CD4-positive, alpha-beta T cell treated with Interleukin-21 for 1 hour (primary cell): ENCODE data around the gene DHDH.

Experiments
- DNase-seq: peaks from one replicate; pipeline ENCODE4 v3.0.0-alpha.2; 2020

DHDH gene

DNA sequence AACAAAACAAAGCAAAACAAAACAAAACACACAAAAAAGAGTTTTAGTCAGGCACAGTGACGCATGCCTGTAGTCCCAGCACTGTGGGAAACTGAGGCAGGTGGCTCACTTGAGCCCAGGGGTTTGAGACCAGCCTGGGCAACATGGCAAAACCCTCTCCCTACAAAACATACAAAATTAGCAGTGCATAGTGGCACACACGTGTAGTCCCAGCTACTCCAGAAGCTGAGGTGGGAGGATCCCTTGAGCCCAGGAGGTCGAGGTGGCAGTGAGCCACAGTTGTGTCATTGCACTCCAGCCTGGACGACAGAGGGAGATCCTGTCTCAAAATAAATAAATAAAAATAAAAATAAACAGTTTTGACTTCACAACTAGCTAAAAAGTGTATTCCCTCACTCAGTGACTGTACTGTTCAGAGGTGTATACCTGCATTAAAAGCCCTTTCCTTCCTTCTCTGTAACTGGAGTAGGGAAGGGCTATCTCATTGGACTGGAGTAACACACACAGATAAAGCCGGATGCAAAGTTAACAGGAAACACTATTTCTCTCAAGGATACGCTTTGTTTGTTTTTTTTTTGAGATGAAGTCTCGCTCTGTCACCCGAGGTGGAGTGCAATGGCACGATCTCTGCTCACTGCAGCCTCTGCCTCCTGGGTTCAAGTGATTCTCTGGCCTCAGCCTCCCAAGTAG lies 17.5 kb downstream of the DHDH start:
- DNase-seq, result no peak

DNA sequence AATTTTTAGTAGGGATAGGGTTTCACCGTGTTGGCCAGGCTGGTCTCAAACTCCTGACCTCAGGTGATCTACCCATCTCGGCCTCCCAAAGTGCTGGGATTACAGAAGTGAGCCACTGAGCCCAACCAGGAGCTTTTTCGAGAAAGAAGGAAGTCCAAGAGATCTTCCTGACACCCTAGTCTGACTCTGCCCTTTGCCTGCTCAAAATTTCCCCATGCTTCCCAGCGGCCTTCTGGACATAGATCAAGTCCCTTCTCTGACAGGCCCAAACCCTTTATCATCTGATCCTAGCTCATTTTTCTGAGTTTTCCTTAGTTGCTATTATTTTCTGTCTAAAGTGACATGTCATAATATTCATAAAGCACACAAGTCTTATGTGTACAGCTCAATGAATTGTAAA lies 19.6 kb downstream of the DHDH start:
- no peak for DNase-seq

DNA sequence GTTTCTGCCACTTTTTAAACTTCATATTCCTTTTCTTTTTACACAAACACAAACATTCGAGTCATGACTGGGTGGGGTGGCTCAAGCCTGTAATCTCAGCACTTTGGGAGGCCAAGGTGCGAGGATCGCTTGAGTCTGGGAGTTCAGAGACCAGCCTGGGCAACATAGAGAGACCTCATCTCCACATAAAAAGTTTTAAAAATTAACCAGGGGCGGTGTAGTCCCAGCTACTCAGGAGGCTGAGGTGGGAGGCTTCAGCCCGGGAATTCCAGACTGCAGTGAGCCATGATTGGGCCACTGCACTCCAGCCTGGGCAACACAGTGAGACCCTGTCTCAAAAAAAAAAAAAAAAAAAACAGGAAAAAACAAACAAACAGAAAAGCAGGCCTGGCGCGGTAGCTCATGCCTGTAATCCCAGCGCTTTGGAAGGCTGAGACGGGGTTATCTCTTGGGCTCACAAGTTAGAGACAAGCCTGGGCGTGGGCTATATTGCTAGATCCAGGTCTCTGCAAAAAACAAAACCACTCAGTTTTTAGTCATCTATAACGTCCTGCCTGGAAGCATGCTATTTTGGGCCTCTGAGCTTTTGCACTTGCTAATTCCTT lies 20.6 kb downstream of the DHDH start:
- DNase-seq, result no peak

DNA sequence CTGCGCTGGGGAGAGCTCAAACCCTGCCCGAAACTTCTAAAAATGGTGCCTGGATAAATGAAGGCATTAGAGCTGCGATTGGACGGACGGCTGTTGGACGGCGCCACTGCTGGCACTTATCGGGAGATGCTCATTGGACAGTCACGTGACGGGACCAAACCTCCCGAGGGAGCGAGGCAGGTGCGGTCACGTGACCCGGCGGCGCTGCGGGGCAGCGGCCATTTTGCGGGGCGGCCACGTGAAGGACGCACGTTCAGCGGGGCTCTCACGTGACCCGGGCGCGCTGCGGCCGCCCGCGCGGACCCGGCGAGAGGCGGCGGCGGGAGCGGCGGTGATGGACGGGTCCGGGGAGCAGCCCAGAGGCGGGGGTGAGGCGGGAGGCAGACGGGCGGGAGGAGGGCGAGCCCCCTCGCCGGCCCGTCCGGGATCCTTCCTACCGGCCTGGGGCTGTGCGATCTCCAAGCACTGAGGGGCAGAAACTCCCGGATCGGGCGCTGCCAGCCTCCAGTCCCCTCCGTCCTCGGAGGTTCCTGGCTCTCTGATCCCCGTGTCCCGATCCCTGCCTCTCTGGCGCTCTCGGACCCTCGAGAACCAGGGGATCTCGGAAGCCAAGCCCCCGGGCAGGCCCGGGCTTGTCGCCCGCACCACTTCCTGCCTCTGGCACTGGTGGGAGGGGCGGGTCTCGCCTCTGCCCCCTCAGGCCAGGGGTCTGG lies 21.3 kb downstream of the DHDH start, which contains the start of gene BAX:
Gene BAX, plus strand, starts transcription at position 281 of the 713 bp plus-strand sequence. Its CDS starts 54 bp downstream, at position 335.
- peak; percentile 88 for DNase-seq

DNA sequence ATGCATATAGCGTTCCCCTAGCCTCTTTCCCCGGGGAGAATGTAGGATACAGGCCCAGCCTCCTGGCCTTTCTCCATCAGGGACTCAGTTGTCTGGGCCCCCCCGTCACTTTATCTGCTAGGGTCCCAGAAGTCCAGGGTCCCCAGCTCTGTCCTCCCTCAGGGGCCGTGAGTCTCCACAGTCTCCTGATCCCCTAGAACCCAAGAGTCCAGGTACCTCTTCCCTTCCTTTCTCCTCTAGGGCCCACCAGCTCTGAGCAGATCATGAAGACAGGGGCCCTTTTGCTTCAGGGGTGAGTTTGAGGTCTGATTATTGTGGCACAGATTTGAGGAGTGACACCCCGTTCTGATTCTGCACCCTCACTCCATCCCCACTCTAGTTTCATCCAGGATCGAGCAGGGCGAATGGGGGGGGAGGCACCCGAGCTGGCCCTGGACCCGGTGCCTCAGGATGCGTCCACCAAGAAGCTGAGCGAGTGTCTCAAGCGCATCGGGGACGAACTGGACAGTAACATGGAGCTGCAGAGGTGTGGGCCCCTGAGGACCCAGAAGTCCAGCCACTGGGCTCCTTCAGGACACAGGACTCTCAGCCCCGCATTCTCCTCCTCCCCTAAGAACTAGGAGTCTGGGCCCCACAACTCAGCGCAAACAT lies 21.9 kb downstream of the DHDH start:
- no peak for DNase-seq

DNA sequence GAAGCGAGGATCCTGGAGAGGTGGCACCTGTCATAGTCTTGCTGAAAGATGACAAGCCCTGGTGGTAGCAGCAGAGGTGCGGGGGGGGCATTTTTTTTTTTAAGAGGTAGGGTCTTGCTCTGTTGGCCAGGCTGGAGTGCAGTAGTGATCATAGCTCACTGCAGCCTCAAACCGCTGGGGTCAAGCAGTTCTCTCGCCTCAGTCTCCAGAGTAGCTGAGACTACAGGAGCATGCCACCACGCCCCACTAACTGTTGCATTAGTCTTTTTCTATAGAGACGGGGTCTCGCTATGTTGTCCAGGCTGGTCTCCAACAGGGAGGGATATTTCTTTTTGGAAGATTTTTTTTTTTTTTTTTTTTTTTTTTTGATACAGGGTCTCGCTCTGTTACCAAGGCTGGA lies 24.5 kb downstream of the DHDH start:
- DNase-seq, result no peak

DNA sequence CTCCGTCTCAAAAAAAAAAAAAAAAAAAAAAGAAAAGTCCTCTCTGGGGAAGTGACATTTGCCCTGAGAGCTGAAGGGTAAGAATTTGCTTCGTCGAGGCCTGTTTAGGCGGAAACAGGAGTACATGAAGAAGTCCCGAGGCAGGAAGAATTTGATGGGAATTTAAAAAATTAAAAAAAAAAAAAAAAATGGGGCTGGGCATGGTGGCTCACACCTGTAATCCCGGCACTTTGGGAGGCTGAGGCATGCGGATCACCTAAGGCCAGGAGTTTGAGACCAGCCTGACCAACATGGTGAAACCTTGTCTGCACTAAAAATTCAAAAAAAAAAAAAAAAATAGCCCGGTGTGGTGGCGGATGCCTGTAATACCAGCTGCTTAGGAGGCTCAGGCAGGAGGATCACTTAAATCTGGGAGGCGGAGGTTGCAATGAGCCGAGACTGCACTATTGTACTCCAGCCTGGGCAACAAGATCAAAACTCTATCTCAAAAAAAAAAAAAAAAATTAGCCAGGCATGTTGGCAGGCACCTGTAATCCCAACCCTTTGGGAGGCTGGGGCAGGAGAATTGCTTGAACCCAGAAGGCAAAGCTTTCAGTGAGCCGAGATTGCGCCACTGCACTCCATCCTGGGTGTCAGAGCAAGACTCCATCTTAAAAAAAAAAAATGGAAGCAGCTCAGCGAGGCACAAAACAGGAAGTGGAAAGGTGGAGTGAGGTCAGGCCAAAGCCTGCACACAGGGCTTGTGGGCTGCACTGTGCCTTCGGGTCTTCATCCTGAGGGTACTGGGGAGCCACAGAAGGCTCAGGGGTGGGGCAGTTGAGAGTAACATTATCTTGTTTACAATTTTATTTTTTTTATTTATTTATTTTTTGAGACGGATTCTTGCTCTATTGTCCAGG lies 26.1 kb downstream of the DHDH start:
- DNase-seq, result no peak

DNA sequence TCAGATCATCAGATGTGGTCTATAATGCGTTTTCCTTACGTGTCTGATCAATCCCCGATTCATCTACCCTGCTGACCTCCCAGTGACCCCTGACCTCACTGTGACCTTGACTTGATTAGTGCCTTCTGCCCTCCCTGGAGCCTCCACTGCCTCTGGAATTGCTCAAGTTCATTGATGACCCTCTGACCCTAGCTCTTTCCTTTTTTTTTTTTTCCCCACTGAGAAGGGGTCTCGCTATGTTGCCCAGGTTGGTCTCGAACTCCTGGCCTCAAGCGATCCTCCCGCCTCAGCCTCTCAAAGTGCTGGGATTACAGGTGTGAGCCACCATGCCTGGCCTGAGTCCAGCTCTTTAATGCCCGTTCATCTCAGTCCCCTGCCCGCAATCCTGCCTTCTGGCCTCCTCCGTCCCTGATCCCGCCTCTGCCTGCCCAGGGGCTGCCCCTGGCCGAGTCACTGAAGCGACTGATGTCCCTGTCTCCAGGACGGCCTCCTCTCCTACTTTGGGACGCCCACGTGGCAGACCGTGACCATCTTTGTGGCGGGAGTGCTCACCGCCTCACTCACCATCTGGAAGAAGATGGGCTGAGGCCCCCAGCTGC lies 27.7 kb downstream of the DHDH start:
- DNase-seq, result no peak

DNA sequence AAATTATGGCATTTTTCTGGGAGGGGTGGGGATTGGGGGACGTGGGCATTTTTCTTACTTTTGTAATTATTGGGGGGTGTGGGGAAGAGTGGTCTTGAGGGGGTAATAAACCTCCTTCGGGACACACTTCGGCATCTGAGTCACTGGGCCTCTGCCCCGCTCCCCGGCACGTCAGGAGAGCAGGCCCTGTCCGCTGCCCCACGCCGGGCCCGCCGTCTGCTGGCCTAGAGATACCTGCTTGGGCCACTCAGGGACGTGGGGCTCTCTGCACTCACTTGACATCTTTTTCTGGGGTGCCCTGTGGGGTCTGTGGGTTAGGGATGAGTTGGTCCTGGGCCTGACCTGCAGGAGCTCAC lies 28.2 kb downstream of the DHDH start:
- DNase-seq, result no peak

DNA sequence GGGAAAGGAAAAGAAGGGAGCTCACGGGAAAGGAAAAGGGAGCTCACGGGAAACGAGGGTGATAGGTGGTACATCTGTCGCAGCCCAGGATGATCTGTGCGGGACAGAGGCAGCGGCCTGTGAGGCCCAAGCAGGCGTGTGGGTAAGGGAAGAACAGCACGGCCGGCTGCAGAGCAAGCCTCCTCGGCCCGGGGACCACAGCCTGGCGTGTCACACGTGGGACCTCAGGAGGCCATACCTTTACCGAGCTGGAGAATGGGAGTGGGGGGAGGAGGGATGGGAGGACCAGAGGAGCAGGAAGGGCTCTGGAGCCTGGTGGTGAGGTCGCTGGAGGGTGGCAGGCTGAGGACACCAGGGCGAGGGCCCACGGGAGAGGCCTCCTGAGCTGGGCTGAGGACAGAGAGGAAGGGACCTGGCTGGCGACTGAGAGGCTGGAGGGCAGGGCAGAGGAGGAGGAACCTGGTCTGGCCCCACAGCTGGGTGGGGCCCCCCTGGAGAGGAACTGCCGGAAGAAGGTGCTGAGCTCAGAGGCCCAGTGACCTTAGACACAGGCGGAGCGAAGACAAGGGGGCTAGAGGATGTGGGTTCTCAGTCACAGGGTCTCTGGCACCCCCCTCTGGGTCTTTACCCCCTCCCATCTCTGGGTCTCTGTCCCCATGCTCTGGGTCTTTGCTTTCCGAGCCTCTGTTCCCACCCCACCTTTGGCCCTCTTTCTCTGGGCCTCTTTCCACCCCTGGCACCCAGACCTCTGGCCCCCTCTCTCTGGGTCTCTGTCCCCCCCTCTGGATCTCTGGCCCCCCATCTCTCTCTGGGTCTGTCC lies 28.7 kb downstream of the DHDH start:
- peak; percentile 53 for DNase-seq

DNA sequence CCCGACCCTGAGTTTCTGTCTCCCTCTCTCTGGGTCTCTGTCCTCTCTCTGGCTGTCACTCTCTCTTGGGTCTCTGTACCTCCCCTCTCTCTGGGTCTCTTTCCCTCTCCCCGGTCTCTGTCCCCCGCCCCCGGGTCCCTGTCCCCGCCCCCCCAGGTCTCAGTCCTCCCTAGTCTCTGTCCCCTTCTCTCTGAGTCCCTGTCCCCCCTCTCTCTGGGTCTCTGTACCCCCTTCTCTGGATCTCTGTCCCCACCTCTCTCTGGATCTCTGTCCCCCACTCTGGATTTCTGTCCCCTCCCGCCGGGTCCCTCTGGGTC lies 29.3 kb downstream of the DHDH start:
- DNase-seq, result no peak

DNA sequence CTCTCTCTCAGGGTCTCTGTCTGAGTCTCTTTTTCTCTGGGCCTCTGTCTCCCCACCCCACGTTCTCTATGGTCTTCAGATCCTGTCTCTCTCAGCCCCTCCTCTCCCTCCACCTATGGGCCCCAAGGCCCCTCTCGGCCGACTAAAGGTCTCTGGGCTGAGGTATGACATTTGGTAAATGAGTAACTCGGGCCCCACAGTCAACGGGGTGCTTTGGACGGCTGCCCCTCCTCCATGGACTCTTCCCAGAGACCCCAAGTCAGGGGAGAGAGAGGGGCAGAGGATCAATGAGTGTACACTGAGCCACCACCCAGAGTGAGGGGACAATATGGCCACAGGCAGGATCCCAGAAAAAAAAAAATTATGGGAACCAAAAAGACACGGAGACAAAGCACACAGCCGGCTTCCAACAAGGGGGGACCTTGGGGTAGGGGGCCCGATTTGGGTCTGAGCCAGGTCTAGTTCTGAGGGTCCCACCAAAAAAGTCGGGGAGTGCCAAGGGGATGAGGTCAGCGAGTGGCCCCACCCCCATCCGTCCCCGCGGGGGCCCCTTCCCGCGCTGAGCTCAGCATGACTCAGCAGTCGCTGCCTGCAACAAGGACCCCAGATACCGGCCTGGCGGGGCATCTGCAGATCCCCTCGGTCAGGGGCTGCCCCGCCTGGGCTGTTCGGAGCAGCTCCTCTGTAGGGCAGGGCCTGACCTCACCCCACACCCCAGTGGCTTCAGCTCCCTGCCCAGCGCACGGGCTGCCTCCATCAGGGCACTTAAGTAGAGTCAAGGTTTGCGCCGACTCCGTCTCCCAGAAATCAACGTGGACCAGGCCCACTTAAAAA lies 30.1 kb downstream of the DHDH start:
- DNase-seq, result peak; percentile 59

DNA sequence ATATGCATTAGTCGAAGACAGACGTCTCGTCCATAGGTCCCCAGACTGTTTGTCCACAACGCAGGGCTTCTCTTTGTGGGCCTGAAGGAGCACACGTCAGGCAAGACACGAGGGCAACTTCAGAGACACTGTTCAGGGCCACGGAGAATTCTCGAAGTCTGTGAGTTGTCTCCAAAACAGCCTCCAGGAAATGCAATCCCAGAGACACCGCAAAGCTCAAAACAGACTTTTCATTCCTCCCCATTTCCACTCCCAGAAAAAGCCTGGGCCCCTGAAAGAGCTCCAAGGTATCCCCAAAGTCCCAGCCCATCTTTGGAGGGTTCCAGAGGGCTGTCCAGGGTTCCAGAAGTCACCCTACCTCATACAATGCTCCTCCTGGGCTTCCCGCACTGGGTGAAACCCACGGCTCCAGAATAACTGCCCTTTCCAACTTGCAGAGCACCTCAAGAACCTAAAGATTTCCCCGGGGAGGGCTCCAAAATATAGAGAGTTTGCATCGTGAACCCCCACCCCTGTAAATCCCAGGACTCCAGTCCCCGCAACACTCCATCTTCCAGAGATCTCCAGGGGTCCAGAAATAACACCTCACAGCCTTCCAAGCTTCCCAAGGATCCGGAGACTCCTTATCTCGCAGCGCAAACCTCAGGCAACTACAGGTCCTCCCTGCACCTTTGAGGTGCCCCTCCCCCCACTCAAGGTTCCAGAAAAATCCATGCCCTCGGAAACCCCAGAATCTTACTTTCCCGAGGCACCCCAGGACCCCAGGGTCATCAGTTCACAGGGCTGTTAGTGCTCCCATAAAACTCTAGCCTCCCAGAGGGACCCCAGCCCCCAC lies 30.9 kb downstream of the DHDH start:
- DNase-seq, result no peak

DNA sequence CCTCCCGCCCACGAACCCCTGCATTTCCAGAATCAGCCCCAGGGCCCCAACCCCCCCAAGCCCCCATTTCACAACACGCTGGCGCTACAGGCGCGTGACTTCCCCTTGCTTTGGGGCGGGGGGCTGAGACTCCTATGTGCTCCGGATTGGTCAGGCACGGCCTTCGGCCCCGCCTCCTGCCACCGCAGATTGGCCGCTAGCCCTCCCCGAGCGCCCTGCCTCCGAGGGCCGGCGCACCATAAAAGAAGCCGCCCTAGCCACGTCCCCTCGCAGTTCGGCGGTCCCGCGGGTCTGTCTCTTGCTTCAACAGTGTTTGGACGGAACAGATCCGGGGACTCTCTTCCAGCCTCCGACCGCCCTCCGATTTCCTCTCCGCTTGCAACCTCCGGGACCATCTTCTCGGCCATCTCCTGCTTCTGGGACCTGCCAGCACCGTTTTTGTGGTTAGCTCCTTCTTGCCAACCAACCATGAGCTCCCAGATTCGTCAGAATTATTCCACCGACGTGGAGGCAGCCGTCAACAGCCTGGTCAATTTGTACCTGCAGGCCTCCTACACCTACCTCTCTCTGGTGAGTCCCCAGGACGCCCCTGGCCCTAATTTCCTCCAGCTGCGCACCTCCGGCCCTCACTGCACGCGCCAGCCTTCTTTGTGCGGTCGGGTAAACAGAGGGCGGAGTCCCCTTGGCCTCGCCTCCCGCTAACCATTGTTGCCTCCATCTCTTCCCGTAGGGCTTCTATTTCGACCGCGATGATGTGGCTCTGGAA lies 31.7 kb downstream of the DHDH start, which contains the start of gene FTL:
Gene FTL, plus strand, starts transcription at position 270 of the 766 bp plus-strand sequence. Its CDS starts 199 bp downstream, at position 469.
- peak; percentile 94 for DNase-seq

DNA sequence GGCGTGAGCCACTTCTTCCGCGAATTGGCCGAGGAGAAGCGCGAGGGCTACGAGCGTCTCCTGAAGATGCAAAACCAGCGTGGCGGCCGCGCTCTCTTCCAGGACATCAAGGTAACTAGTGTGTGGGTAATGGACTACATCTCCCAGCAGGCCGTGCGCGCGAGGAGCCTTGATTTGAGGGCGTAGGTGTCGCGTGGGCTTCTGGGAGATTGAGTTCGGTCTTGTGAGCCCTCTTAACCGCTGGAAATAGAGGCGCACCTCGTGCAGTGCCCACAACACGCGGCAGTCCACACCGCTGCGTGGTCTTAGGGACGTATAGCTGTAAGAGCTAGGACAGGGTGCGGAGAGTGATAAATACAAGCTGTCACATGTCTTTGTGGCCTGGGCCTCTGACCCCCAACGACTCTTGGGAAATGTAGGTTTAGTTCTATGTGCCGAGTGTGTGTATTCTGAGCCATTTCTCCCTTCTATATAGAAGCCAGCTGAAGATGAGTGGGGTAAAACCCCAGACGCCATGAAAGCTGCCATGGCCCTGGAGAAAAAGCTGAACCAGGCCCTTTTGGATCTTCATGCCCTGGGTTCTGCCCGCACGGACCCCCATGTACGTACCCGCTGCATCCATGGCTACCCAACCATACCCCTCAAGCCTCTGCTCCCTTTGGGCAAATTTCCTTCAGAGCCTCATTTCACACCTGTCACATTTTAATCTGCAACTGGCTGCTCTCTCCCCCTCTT lies 32.5 kb downstream of the DHDH start:
- DNase-seq, result peak; percentile 90

DNA sequence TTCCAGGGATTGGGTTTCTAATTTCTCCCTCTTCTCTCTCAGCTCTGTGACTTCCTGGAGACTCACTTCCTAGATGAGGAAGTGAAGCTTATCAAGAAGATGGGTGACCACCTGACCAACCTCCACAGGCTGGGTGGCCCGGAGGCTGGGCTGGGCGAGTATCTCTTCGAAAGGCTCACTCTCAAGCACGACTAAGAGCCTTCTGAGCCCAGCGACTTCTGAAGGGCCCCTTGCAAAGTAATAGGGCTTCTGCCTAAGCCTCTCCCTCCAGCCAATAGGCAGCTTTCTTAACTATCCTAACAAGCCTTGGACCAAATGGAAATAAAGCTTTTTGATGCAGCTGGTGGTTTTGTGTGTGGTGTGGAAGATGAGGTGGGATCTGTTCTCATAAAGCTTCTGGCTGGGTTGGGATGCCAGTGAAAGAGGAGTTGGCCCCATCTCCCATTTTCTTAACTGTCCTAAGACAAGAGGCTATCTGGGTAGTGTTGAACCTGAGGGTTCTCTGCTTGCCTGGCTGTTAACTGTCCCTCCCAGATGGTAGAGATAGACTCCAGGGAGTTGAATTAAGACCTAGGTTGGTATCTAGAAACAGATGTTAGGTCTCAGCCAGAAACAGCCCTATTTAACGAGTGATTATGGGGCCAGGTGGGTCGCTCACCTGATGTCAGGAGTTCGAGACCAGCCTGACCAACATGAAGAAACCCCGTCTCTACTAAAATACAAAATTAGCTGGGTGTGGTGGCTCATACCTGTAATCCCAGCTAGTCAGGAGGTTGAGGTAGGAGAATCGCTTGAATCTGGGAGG lies 33.2 kb downstream of the DHDH start:
- DNase-seq, result no peak
